Anterior cingulate cortex (tissue), 58 donors: ENCODE measurements around the gene LCA5L.
"Not testable (repeated sequence)": the region's sequence is repeated elsewhere in the genome, so short reads cannot be mapped to it uniquely, and the experiment has no call there.

Source experiments
- DNase-seq, 58 donors: peaks; one replicate each; lab custom pipeline; 2025; lab: John Stamatoyannopoulos, UW

LCA5L gene

DNA sequence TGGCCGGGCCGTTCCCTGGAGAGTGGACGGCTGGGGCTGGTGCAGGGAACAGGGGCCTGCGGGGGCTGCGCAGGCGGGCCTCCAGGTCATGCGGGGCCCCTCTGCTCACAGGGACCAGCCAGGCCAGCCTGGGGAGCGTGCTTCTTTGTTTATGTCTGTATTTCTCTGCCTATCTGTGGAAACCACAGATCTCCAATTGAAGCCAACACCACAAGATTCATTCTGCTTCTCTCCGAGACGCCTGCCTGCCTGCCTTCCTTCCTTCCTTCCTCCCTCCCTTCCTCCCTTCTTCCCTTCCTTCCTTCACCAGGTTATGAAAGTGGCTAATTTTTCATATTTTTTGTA lies 56.8 kb downstream of the LCA5L start:
- DNase-seq = no peak

- peak; percentile 2 to 94 (median 74) for DNase-seq
Measured at GRCh38 chr21:39388038-39388810, 57.4 kb downstream of the LCA5L start.

- DNase-seq = peak; percentile 21 to 94 (median 83)
Measured at GRCh38 chr21:39387461-39388037, 58.0 kb downstream of the LCA5L start.

GRCh38 chr21:39386899-39387298 lies 58.7 kb downstream of the LCA5L start:
- peak in 1 of 58 donors; percentile 4 for DNase-seq

- peak in 55 of 58 donors; percentile 5 to 71 (median 45) for DNase-seq
Measured at GRCh38 chr21:39386194-39386593, 59.4 kb downstream of the LCA5L start.

GRCh38 chr21:39385299-39386145 lies 60.1 kb downstream of the LCA5L start:
- DNase-seq = peak in 57 of 58 donors; percentile 8 to 87 (median 76)

GRCh38 chr21:39384674-39385298 lies 60.8 kb downstream of the LCA5L start:
- no peak for DNase-seq

DNA sequence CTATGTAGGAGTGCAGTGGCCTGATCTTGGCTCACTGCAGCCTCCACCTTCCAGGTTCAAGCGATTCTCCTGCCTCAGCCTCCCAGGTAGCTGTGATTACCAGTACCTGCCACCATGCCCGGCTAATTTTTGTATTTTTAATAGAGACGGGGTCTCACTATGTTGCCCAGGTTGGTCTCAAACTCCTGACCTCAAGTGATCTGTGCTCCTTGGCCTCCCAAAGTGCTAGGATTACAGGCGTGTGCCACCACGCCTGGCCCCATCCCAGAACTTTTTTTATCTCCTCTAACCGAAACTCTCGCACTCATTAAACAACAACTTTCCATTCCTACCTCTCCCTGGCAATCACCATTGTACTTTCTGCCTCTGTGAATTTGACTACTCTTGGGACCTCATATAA lies 63.5 kb downstream of the LCA5L start:
- DNase-seq = not testable (repeated sequence)

DNA sequence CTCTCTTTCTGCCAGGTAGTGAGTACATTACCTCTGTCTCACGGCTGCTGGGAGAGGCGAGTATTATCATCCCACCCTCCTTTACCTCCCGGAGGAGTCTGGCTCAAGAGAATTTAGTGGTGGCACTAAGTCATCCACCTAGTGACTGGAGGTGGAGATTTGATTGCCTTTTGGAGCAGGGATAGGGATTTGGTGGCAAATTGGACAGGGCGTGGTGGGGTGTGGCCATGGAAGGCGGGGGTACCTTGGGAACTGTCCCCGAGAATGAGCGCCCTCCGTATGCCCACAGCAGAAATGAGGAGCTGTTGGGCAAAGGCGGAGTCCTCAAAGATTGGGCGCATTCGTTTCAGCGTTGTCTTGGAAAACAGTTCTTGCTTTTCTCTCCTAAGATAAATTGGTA lies 64.6 kb downstream of the LCA5L start:
- peak in 20 of 58 donors; percentile 7 to 44 (median 20) for DNase-seq

DNA sequence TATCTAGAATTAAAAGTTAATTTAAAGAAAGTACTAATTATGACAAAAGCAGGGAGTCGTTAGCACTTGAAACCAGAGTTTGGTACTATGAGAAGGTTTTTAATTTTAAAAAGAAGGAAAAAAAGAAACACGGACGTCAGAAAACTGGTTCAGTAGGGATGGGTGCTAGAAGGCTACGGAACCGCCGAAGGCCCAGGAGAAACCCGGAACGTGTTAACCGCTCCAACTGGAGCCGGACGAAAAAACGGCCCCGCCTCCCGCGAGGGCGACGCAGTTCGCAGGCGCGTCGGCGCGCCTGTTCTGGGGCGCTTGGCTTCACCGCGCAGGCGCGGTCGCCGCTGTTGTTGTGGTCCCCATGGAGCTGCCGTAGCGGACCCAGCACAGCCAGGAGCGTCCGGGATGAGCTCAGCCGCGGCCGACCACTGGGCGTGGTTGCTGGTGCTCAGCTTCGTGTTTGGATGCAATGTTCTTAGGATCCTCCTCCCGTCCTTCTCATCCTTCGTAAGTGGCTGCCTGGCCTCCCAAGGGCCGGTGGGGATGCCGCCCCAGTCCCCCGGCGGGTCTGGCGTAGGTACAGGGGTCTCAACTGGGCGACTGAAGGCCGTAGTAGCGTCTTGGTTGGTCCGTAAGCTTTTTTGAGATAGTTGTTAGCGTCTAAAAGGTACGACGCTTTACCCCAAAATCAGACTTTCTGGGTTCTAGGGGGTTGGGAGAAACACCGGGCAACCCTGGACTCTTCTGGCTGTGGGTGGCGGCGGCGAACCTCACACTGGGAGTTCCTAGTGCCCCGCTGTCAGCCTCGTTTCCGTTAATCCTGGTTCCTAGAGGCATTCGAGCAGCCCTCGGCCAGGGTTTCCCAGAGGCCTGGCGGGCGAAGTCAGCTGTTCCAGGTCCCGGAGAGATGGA lies 65.3 kb downstream of the LCA5L start:
- DNase-seq = peak; percentile 49 to 94 (median 88)

GRCh38 chr21:39377444-39378050 lies 68.0 kb downstream of the LCA5L start:
- DNase-seq = no peak

GRCh38 chr21:39375446-39375845 lies 70.1 kb downstream of the LCA5L start:
- no peak for DNase-seq

- no peak for DNase-seq
Measured at GRCh38 chr21:39374046-39374445, 71.5 kb downstream of the LCA5L start.

DNA sequence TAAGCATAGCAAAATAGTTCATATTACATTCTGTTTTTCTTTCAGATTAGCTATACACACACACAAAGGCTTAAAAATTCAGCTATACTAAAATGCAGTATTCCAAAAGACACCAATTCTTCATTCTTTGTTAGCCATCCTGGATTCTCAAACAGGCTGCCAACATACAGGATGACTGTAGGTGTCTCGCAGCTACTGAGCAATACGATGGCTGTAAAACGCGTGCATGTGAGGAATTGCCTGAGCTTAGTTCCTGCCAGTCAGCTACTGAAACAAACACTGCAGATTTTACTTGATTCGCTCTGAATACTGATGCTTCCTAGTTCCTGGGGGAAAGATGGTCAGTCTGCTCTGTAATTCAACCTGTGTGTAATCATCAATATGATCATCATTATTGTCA lies 71.9 kb downstream of the LCA5L start:
- peak in 6 of 58 donors; percentile 3 to 35 (median 16) for DNase-seq

DNA sequence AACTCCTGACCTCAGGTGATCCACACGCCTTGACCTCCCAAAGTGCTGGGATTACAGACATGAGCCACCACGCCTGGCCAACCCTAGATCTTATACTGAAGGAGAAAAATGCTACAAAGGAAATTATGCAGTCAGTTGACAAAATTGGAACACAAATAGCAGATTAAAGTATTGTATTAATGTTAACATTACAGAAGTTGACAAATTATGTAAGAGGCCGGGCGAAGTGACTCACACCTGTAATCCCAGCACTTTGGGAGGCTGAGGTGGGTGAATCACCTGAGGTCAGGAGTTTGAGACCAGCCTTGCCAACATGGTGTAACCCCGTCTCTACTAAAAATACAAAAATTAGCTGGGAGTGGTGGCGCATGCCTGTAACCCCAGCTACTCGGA lies 75.7 kb downstream of the LCA5L start:
- not testable (repeated sequence) for DNase-seq

- no peak for DNase-seq
Measured at GRCh38 chr21:39367783-39368182, 77.8 kb downstream of the LCA5L start.

DNA sequence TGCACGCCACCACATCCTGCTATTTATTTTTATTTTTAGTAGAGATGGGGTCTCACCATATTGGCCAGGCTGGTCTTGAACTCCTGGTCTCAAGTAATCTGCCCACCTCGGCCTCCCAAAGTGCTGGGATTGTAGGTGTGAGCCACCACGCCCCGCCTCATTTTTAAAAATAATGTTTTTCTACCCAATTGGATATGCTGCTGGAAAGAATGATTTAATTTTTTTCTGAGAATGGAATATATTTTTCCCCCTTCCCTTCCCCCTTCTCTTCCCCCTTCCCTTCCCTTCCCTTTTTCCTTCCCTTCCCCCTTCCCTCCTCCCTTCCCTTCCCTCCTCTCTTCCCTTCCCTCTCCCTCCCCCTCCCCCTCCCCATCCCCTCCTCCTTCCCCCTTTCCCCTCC lies 79.0 kb downstream of the LCA5L start:
- DNase-seq = no peak

GRCh38 chr21:39364949-39365348 lies 80.6 kb downstream of the LCA5L start:
- no peak for DNase-seq
